ENCODE results near the gene C11orf21. TPM values are rescaled to one million over a fixed set of nuclear protein-coding genes. Genes with fewer than 3 reads are reported as not detected.

Gene C11orf21
- total RNA-seq, 1 donor from 2014 or later: 66.5 TPM

GRCh38 chr11:2277933-2278523 lies 23.7 kb downstream of the C11orf21 start:
- intact Hi-C loops (cut with micrococcal nuclease): no loop called here

DNA sequence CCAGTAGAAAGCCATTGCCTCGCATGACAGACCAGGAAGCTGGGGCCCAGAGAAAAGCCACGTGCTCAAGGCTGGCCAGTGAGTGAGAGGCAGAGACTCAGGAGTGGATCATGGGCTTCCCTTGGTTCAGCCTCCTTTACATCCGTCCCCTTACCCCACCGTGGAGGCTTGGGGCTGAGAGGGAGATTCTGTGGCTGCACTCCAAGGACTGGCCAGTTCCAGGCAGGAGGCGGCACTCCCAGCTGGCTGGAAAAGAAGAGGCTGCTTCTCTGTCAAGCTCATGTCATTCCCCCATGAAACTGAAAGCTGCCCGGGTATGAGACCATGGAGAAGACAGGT lies 24.7 kb downstream of the C11orf21 start:
- intact Hi-C loops (cut with micrococcal nuclease): no loop called here
- ATAC-seq: no peak
- DNase-seq: no peak

More at GRCh38 chr11:2277933-2278523, 23.7 kb downstream of the C11orf21 start:
- DNase-seq: no peak
- ATAC-seq: no peak

- DNase-seq (no peak), ATAC-seq (no peak)
- intact Hi-C loops (cut with micrococcal nuclease): no loop called here
These were observed 25.3 kb downstream of the C11orf21 start for GRCh38 chr11:2276280-2277007.

DNA sequence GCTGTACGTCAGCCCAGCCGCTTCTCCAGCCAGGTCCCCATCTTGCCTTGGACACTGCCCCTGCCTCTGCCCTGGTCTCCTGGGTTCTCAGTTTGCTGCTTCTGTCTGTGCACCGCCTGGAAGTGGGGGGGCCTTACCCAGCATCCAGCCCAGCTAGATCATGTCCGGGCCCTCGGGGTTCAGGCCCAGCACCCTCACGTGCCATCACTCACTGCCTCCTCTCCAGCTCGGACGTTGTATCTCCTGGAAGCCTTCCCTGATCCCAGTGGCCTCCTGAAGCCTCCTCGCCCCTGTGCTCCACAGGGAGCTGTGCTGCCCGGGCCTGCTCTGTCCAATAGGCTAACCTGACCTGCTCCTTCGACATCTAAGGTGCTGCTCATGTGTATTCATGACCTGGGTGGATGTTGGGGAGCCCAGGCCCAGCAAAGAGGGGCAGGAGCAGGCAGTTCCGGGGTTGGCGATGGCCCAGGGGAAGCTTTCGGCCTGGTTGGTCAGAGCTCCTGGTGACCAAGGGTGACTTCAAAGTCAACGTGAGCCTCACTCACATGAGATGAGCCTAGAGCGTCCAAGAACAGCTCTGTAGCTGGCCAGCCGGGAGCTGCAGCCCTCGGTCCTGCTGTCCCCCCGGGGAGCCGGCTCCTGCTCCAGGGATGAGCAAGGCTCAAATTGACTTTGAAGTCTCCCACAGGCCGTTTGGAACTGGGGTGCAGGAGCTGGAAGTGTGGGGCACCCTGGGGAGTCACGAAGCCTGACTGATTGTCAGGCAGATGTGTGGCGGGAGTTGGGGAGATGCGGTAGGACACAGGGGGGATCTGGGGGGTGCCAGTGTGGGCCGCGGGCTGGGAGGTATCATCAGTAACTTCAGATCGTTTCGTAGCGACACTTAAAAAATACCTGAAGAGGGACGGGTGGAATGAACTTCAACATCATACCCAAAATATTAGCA lies 26.1 kb downstream of the C11orf21 start:
- intact Hi-C loops (cut with micrococcal nuclease): no loop called here
- DNase-seq: no peak
- ATAC-seq: no peak

DNA sequence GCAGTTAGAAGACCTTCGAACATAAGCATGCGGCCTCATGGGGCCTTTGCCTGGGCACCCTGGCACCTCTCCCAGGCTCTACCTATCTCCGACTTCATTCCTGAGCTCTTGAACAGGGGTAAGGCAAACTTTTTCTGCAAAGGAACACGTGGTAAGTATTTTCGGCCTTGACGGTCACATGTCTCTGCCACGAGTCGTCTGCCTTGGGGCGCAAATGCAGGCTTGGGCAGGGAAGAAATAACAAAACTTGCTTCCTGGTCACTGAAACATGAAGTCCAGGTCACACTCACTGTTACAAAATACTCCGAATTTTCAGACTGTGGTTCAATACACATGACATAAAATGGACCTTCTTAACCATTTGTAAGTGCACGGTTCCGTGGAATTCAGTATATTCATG lies 27.9 kb downstream of the C11orf21 start:
- ATAC-seq (no peak), DNase-seq (no peak)
- intact Hi-C loops (cut with micrococcal nuclease): no loop called here

DNA sequence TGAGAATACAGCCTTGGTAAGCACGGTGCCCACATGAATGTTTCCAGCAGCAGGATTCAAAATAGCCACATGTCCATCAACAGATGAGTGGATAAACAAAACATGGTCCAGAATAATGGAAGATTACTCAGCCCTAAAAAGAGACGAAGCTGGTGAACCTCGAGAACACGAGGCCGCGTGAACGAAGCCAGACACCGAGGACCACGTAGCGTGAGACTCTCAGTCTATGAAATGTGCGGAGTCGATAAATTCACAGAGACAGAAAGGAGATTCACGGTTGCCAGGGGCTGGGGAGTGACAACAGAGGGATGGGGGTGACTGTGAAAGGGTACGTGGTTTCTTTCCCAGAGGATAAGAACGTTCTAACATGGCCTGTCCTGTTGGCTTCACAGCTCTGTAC lies 28.4 kb downstream of the C11orf21 start:
- ATAC-seq (no peak), DNase-seq (no peak)
- intact Hi-C loops (cut with micrococcal nuclease): no loop called here

- DNase-seq (no peak), ATAC-seq (no peak)
- intact Hi-C loops (cut with micrococcal nuclease): no loop called here
These were observed 28.8 kb downstream of the C11orf21 start for GRCh38 chr11:2272946-2273280.

- DNase-seq: no peak
- ATAC-seq: no peak
- intact Hi-C loops (cut with micrococcal nuclease): no loop called here
These were observed 29.3 kb downstream of the C11orf21 start for GRCh38 chr11:2272228-2272945.

- no peak for ATAC-seq
- no peak for DNase-seq
- intact Hi-C loops (cut with micrococcal nuclease): no loop called here
These were observed 30.1 kb downstream of the C11orf21 start for GRCh38 chr11:2271327-2272227.

- DNase-seq (peak; percentile 76), ATAC-seq (peak; percentile 55)
- intact Hi-C loops (cut with micrococcal nuclease): no loop called here
These were observed 30.7 kb downstream of the C11orf21 start for GRCh38 chr11:2271077-2271326.

DNA sequence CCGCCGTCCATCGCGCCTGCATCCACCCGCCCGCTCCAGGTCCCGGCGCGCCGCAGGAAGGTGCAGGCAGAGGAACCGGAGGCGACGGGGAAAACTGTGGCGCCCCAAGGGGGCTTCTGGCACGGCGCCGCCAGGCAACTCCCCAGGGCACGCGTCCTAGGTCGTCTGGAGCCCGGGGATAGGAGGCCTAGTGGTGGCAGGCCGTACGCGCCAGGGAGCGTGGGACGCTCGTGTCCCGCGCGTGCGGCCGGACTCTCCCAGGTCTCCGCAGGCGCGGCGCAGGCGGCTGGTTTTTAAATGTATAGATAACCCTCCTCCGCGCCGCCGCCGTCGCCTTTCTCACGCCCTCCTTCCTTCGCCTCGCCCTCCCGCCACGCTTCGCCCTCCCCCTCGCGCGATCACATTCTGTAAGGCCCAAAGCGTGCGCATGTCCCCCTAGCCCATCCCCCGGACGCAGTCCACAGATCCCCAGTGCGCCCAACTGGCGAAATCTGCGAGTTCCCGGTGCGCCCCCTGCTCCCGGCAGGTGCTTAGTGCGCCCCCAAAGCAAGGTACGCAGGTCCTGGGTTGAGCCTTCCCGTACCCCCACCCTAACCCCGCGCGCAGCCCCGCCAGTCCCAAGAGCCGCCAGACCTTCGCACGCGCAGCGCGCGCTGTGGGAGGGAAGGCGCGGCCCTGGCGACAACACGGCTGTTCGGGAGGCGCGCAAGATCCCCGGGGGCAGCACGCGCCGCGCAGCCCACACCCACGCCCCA lies 31.2 kb downstream of the C11orf21 start, which contains the start of gene ASCL2:
Gene ASCL2, minus strand, starts transcription at position 267 of the 755 bp plus-strand sequence. Its CDS starts 256 bp downstream, at position 11.
- no peak for ATAC-seq
- intact Hi-C loops (cut with micrococcal nuclease): no loop called here

DNA sequence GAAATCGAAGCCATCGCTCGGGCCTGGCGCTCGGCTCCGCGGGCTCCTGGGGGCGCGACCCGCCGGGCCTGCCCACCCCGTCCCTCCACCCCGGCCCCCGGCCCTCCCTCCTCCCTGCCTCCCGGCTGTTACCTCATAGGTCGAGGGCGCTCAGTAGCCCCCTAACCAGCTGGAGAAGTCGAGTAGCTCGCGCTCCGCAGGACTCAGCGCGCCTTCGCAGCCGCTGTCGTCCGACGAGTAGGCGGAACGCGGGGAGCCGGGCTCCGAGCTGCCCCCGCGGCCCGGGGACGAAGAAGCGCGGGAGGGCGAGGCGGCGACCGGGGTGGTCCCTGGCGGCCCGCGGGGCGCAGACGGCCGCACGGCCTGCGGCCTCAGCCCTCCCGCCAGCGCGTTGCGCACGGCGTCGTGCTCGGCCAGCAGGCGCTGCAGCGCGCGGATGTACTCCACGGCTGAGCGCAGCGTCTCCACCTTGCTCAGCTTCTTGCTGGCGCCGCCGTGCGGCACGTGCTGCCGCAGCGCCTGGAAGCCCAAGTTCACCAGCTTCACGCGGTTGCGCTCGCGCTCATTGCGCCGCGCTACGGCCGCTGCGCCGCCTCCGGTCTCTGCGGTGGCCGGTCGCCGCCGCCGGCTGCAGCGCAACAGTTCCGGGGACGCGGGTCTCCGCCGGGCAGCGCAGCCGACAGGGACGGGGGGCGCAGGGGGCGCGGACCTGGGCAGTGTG lies 32.0 kb downstream of the C11orf21 start:
- DNase-seq: peak; percentile 73
- ATAC-seq: peak; percentile 65
- intact Hi-C loops (cut with micrococcal nuclease): no loop called here

More for the DNA sequence above, 31.2 kb downstream of the C11orf21 start, which contains the start of gene ASCL2:
- no peak for DNase-seq

GRCh38 chr11:2268729-2269600 lies 32.8 kb downstream of the C11orf21 start:
- intact Hi-C loops (cut with micrococcal nuclease): no loop called here
- ATAC-seq (peak; percentile 54), DNase-seq (peak; percentile 60)

- no peak for ATAC-seq
These were observed 33.6 kb downstream of the C11orf21 start for GRCh38 chr11:2267851-2268728.

DNA sequence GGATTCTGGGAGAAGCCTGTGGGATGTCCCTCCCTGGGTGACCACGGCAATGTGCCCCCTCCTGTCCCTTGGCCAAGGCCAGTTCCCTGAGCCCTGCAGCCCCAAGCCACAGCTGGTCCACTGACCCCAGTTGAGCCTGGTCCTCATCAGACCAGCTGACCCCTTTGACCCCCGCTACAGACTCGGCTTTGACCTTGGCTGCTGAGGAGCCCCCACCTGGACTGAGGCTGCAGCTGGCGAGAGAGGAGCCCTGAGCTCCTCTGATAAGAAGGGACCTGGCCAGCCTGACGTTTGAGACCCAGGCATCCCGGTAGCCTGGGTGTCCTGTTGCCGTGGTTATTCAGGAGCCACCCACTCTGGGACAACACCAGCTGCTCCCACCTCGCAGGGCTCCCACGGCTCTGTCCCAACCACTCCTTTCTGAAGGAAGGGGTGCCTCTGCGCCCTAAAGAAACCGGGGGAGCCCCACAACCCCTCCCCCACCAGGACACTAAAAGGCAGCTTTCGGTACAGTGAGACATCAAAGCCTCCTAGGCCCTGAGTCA lies 34.3 kb downstream of the C11orf21 start:
- intact Hi-C loops (cut with micrococcal nuclease): no loop called here
- ATAC-seq (no peak), DNase-seq (no peak)

More at GRCh38 chr11:2267851-2268728, 33.6 kb downstream of the C11orf21 start:
- intact Hi-C loops (cut with micrococcal nuclease): no loop called here
- DNase-seq: no peak

Data from left ventricle myocardium superior (tissue), 1 donor.